OCI-LY1 (cell line): Measurements from ENCODE around the gene GNAS.

ENCODE experiments used
- CTCF ChIP-seq: fragments of 200-600 bp; sonication (generic), shearing (Covaris generic); IDR thresholded peaks from 2 replicates; pipeline ENCODE4 v1.5.1; 2017; ENCODE audit warnings: mild to moderate bottlenecking, antibody characterized with exemption, low read length, moderate library complexity, mixed read lengths
- EZH2 ChIP-seq: fragments of 200-600 bp; sonication (generic), shearing (Covaris generic); IDR thresholded peaks from 2 replicates; pipeline ENCODE4 v1.8.0; 2017; ENCODE audit warnings: borderline replicate concordance, mixed run types, mild to moderate bottlenecking, antibody characterized with exemption, low read length, moderate library complexity, mixed read lengths

- TF ChIP-seq CTCF, result no peak
- no peak for TF ChIP-seq EZH2
Observed at GRCh38 chr20:58828136-58828535, 24.4 kb upstream of the GNAS start.
